Stimulated activated CD8-positive, alpha-beta memory T cell treated with anti-CD3 and anti-CD28 coated beads, Interleukin-4, amount 100 ng/mL, for 48 hours (primary cell): ENCODE results near the gene FIBP.

Experiments used
- DNase-seq: peaks from one replicate; pipeline ENCODE4 v3.0.0-alpha.2; 2020

The FIBP gene

GRCh38 chr11:65887723-65888162 is 528 bp downstream of the FIBP start:
- DNase-seq: no peak

- no peak for DNase-seq
Observed at GRCh38 chr11:65886826-65887722, 1.2 kb downstream of the FIBP start.

- DNase-seq: no peak
Observed at GRCh38 chr11:65885808-65886536, 2.3 kb downstream of the FIBP start.

GRCh38 chr11:65885231-65885630 is 3.0 kb downstream of the FIBP start:
- no peak for DNase-seq

GRCh38 chr11:65884716-65885092 is 3.6 kb downstream of the FIBP start:
- peak; percentile 88 for DNase-seq

GRCh38 chr11:65883786-65884715 is 4.2 kb downstream of the FIBP start:
- no peak for DNase-seq

GRCh38 chr11:65883058-65883761 is 5.1 kb downstream of the FIBP start:
- no peak for DNase-seq

GRCh38 chr11:65882120-65883057 is 5.9 kb downstream of the FIBP start:
- DNase-seq: no peak

- peak; percentile 43 for DNase-seq
Observed at GRCh38 chr11:65880844-65881421, 7.3 kb downstream of the FIBP start.

- no peak for DNase-seq
Observed at GRCh38 chr11:65880027-65880426, 8.2 kb downstream of the FIBP start.

- DNase-seq: peak; percentile 66
Observed at GRCh38 chr11:65879617-65880016, 8.7 kb downstream of the FIBP start, which contains the start of gene CTSW. Gene CTSW, plus strand, starts transcription at chr11:65879837. Its CDS starts 18 bp downstream, at chr11:65879855.

- DNase-seq: peak; percentile 99
Observed at GRCh38 chr11:65873318-65874156, 14.7 kb downstream of the FIBP start.

GRCh38 chr11:65872586-65873317 is 15.5 kb downstream of the FIBP start, which contains the start of gene EFEMP2:
Gene EFEMP2, minus strand, starts transcription at chr11:65872800. Its CDS starts 446 bp downstream, at chr11:65872354.
- DNase-seq: no peak

- no peak for DNase-seq
Observed at GRCh38 chr11:65871811-65872548, 16.3 kb downstream of the FIBP start.

- DNase-seq: no peak
Observed at GRCh38 chr11:65870706-65871681, 17.3 kb downstream of the FIBP start.

- DNase-seq: no peak
Observed at GRCh38 chr11:65870307-65870658, 18.0 kb downstream of the FIBP start.
